Gastrocnemius medialis (tissue), 4 donors: ENCODE measurements around the gene DUOXA2. TPM values are rescaled to one million over a fixed set of nuclear protein-coding genes. Genes with fewer than 3 reads are reported as not detected.

Source experiments
- ATAC-seq, 2 donors: fragments of 150-250 bp; one replicate each; pipeline ENCODE4 v1.9.1; 2016
- DNase-seq, 2 donors: peaks; one replicate each; pipeline ENCODE4 v3.0.0-alpha.2; 2019
- H3K27ac ChIP-seq, 4 donors: fragments of 200-600 bp; sonication (generic); 1 replicate in 1 of 4; 2 replicates in 3 of 4; pipeline ENCODE4 v1.5.1; 2016 to 2018; ENCODE audit warnings: mild to moderate bottlenecking in 2 of 4, moderate library complexity in 1 of 4
- H3K27me3 ChIP-seq, 3 donors: fragments of 200-600 bp; sonication (generic) in 2 of 3; 1 replicate in 1 of 3; 2 replicates in 2 of 3; pipeline versions ENCODE4 v1.5.1 to v1.6.0; 2016 to 2019; ENCODE audit warnings: mild to moderate bottlenecking in 1 of 3, moderate library complexity in 1 of 3
- H3K36me3 ChIP-seq, 2 donors: fragments of 200-600 bp; sonication (generic) in 1 of 2; one replicate each; pipeline ENCODE4 v1.5.1; 2017 to 2018
- H3K4me1 ChIP-seq, 2 donors: fragments of 200-600 bp; sonication (generic) in 1 of 2; one replicate each; pipeline ENCODE4 v1.5.1; 2016 to 2017; ENCODE audit warnings: mild to moderate bottlenecking in 2 of 2
- H3K4me3 ChIP-seq, 4 donors: fragments of 200-600 bp; sonication (generic) in 3 of 4; 1 replicate in 1 of 4; 2 replicates in 3 of 4; pipeline ENCODE4 v1.5.1; 2016 to 2019; ENCODE audit warnings: mild to moderate bottlenecking in 2 of 4
- H3K9me3 ChIP-seq, 3 donors: fragments of 200-600 bp; sonication (generic) in 2 of 3; 1 replicate in 1 of 3; 2 replicates in 2 of 3; pipeline ENCODE4 v1.5.1; 2016 to 2019
- POLR2A ChIP-seq, 2 donors: fragments of 450-650 bp; IDR thresholded peaks; one replicate each; pipeline ENCODE4 v1.6.1; 2017; ENCODE audit warnings: antibody characterized with exemption in 2 of 2, mild to moderate bottlenecking in 2 of 2, moderate library complexity in 2 of 2
- in situ Hi-C, 4 donors: fragments of 200-750 bp; cut with MboI; loops; one replicate each; pipeline versions ENCODE4 v1.15.0 to v1.8.0; 2017; ENCODE audit warnings: low sequenced_read_pairs in 4 of 4
- intact Hi-C: fragments of 100-400 bp; cut with DNase I; formaldehyde crosslinking; loops from one replicate; pipeline ENCODE4 v1.15.1; 2023; ENCODE audit warnings: low total_unique reads
- total RNA-seq, 4 donors: library from RNA; depleted of rRNA; stranded (reverse); fragments of >200 nt; gene quantifications; one replicate each; pipeline versions ENCODE4 v1.1.0 to v1.2.3, GENCODE V29; 2016
- TF ChIP-seq, protein P1 (sequence below), 5 experiments: fragments of 450-650 bp in 3 of 5; fragments of 200-600 bp in 2 of 5; sonication (generic) in 2 of 5; IDR thresholded peaks in 4 of 5; conservative IDR thresholded peaks in 1 of 5; 1 replicate in 4 of 5; 2 replicates in 1 of 5; pipeline ENCODE4 v1.5.1; 2016 to 2019; ENCODE audit warnings: antibody characterized with exemption in 5 of 5, mild to moderate bottlenecking in 3 of 5, moderate library complexity in 3 of 5

Gene DUOXA2
- total RNA-seq, 4 donors from 2014 or later, result not detected

GRCh38 chr15:45136378-45136764, 22.2 kb downstream of the DUOXA2 start:
- TF ChIP-seq POLR2A (IDR thresholded peaks at IDR 0.05), result no peak
- TF ChIP-seq, protein P1, sequence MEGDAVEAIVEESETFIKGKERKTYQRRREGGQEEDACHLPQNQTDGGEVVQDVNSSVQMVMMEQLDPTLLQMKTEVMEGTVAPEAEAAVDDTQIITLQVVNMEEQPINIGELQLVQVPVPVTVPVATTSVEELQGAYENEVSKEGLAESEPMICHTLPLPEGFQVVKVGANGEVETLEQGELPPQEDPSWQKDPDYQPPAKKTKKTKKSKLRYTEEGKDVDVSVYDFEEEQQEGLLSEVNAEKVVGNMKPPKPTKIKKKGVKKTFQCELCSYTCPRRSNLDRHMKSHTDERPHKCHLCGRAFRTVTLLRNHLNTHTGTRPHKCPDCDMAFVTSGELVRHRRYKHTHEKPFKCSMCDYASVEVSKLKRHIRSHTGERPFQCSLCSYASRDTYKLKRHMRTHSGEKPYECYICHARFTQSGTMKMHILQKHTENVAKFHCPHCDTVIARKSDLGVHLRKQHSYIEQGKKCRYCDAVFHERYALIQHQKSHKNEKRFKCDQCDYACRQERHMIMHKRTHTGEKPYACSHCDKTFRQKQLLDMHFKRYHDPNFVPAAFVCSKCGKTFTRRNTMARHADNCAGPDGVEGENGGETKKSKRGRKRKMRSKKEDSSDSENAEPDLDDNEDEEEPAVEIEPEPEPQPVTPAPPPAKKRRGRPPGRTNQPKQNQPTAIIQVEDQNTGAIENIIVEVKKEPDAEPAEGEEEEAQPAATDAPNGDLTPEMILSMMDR (IDR thresholded peaks at IDR 0.05 in 4 of 5, conservative IDR thresholded peaks at IDR 0.05 in 1 of 5), result no peak
- Histone ChIP-seq H3K9me3 (no peaks in the 10 kb centered on the region), H3K4me3 (no peak overlapping the region), H3K27me3 (peaks cover 26 to 37% (median 29%) of the 10 kb centered on the region in 3 donors), H3K4me1 (no peaks in the 10 kb centered on the region), H3K36me3 (no peaks in the 10 kb centered on the region), H3K27ac (no peak overlapping the region)
- DNase-seq (no peak), ATAC-seq (no peak)
- in situ Hi-C loops, result no loop called here
- intact Hi-C loops, result no loop called here

DNA sequence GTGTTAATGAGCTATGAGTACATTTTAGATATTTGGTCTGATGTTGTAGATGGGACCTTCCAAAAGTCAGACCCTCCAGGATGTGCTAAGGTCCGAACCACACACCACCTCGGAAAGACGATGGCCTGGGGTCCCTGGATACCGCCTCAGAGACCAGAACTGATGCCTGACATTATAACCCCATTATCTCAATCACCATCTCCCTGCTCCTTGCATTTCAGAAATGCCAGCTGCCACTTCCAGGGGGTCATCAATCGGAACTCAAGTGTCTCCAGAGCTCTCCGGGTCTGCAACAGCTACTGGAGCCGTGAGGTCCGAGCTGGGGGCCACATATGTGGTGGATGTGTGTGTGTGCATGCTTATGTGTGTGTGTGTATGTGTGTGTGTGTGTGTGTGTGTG, 23.6 kb downstream of the DUOXA2 start:
- Histone ChIP-seq H3K27ac (no peak overlapping the region), H3K4me3 (no peak overlapping the region), H3K4me1 (no peaks in the 10 kb centered on the region), H3K27me3 (peaks cover 26 to 35% (median 34%) of the 10 kb centered on the region in 3 donors), H3K9me3 (no peaks in the 10 kb centered on the region), H3K36me3 (no peaks in the 10 kb centered on the region)
- no peak for ATAC-seq
- intact Hi-C loops (no loop called here), in situ Hi-C loops (no loop called here)
- no peak for DNase-seq
- TF ChIP-seq, protein P1 (IDR thresholded peaks at IDR 0.05 in 4 of 5, conservative IDR thresholded peaks at IDR 0.05 in 1 of 5), result no peak
- no peak for TF ChIP-seq POLR2A (IDR thresholded peaks at IDR 0.05)

- no peaks in the 10 kb centered on the region for H3K36me3 ChIP-seq
- no peak overlapping the region for H3K27ac ChIP-seq
- intact Hi-C loops, result no loop called here
- no peak for TF ChIP-seq POLR2A (IDR thresholded peaks at IDR 0.05)
- ATAC-seq, result no peak
- peaks cover 21 to 42% (median 24%) of the 10 kb centered on the region in 3 donors for H3K27me3 ChIP-seq
- H3K9me3 ChIP-seq, result no peaks in the 10 kb centered on the region
- in situ Hi-C loops, result no loop called here
- no peak for DNase-seq
- H3K4me1 ChIP-seq, result no peaks in the 10 kb centered on the region
- H3K4me3 ChIP-seq, result no peak overlapping the region
Measured at GRCh38 chr15:45138814-45139765, 25.0 kb downstream of the DUOXA2 start.

DNA sequence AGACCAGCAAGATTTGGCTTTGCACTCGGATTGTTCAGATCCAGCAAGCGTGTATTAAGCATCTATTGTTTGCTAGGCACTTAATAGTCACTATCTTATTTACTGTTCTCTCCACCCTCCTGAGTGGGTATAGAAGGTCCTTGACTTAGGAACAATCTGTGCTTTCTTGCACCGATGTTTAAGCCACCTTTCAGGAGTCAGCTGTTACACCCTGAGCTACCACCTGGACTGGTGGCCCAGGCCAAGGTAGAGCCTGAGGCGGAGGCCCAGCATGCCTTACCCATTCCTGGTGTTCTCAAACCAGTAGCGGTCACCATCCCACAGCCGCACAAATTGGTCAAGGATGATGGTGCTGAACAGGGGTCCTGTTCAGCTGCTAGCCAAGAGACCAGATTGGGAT, 25.6 kb downstream of the DUOXA2 start:
- intact Hi-C loops, result no loop called here
- no peaks in the 10 kb centered on the region for H3K4me1 ChIP-seq
- DNase-seq (no peak), ATAC-seq (no peak)
- peaks cover 14 to 42% (median 18%) of the 10 kb centered on the region in 3 donors for H3K27me3 ChIP-seq
- no peak overlapping the region for H3K27ac ChIP-seq
- in situ Hi-C loops, result no loop called here
- no peak overlapping the region for H3K4me3 ChIP-seq
- no peak for TF ChIP-seq POLR2A (IDR thresholded peaks at IDR 0.05)
- TF ChIP-seq, protein P1 (IDR thresholded peaks at IDR 0.05 in 4 of 5, conservative IDR thresholded peaks at IDR 0.05 in 1 of 5), result no peak
- no peaks in the 10 kb centered on the region for H3K36me3 ChIP-seq
- H3K9me3 ChIP-seq, result no peaks in the 10 kb centered on the region

- ATAC-seq (no peak), DNase-seq (no peak)
- Histone ChIP-seq H3K9me3 (no peaks in the 10 kb centered on the region), H3K4me3 (no peak overlapping the region), H3K27me3 (peaks cover 8 to 39% (median 11%) of the 10 kb centered on the region in 3 donors), H3K4me1 (no peaks in the 10 kb centered on the region), H3K36me3 (no peaks in the 10 kb centered on the region), H3K27ac (no peak overlapping the region)
- intact Hi-C loops, result no loop called here
- in situ Hi-C loops, result no loop called here
- TF ChIP-seq POLR2A (IDR thresholded peaks at IDR 0.05), result no peak
- TF ChIP-seq, protein P1 (IDR thresholded peaks at IDR 0.05 in 4 of 5, conservative IDR thresholded peaks at IDR 0.05 in 1 of 5), result no peak
Measured at GRCh38 chr15:45140557-45141250, 26.6 kb downstream of the DUOXA2 start.
